ENCODE measurements around the gene DUSP28.

DNA sequence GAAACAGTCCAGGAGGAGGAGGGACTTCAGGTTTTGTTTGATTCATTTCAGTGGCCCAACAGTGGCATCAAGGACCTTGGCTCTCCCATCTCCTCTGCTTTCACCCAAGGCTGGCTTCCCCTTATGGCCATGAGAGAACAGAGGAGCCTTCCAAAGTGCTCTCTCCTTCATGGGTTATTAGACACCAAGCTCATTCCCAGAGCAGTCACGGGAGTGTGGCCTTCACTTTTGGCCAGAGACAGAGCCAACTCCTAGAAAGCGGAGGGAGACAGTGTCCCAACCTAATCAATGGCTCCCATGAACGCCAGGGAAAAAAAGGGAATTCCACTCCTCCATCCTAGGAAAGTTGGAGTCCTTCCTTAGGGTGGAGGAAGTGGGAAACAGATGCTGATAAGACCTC, 871 bp upstream of the DUSP28 start:
- TF ChIP-seq, protein P1, sequence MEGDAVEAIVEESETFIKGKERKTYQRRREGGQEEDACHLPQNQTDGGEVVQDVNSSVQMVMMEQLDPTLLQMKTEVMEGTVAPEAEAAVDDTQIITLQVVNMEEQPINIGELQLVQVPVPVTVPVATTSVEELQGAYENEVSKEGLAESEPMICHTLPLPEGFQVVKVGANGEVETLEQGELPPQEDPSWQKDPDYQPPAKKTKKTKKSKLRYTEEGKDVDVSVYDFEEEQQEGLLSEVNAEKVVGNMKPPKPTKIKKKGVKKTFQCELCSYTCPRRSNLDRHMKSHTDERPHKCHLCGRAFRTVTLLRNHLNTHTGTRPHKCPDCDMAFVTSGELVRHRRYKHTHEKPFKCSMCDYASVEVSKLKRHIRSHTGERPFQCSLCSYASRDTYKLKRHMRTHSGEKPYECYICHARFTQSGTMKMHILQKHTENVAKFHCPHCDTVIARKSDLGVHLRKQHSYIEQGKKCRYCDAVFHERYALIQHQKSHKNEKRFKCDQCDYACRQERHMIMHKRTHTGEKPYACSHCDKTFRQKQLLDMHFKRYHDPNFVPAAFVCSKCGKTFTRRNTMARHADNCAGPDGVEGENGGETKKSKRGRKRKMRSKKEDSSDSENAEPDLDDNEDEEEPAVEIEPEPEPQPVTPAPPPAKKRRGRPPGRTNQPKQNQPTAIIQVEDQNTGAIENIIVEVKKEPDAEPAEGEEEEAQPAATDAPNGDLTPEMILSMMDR (IDR thresholded peaks at IDR 0.05): no peak
- TF ChIP-seq EZH2phosphoT487 (IDR thresholded peaks at IDR 0.05): no peak
